HCT116 (cell line): ENCODE measurements around the gene DACH2. TPM values are rescaled to one million over a fixed set of nuclear protein-coding genes. Genes with fewer than 3 reads are reported as not detected.

Source experiments
- ATAC-seq: fragments of 200-7000 bp; cut with Tn5 transposase; 2 replicates; pipeline ENCODE4 v1.9.1; 2020; ENCODE audit warnings: mild to moderate bottlenecking, moderate library complexity
- BruUV-seq: library from RNA; stranded (reverse); fragments of 400-500 nt; replicated peaks from 2 replicates; lab custom pipeline; 2021; lab: Mats Ljungman, UMichigan
- CTCF ChIA-PET: fragments of 300-600 bp; sonication (Branson Sonifier 250); formaldehyde crosslinking; loops from one replicate; lab custom pipeline; 2021; ENCODE audit warnings: antibody characterized with exemption; lab: Charles Lee
- POLR2A ChIA-PET: fragments of 300-600, 350-600 bp; sonication (Branson Sonifier 250); formaldehyde crosslinking; loops from one replicate; lab custom pipeline; 2021; ENCODE audit warnings: antibody characterized with exemption; lab: Charles Lee
- RAD21 ChIA-PET, 2 experiments: fragments of 300-600 bp; sonication (Branson Sonifier 250); formaldehyde crosslinking; loops; one replicate each; lab custom pipeline; 2023; ENCODE audit warnings: low total read pairs in 2 of 2; ENCODE audit not compliant: uncharacterized antibody in 2 of 2, unreplicated experiment in 2 of 2, low non-redundant PET in 1 of 2; lab: Charles Lee
- DNase-seq: peaks from one replicate; pipeline ENCODE4 v3.0.0-alpha.2; 2010; ENCODE audit warnings: low read depth, low spot score
- H2AFZ ChIP-seq: fragments of 200-600 bp; shearing (Covaris generic), sonication (generic); 2 replicates; pipeline ENCODE4 v1.6.1; 2017; ENCODE audit warnings: low read depth, mixed run types, mixed read lengths, antibody characterized with exemption, low read length; ENCODE audit not compliant: poor library complexity, severe bottlenecking
- H3K27ac ChIP-seq: 2 replicates; pipeline ENCODE4 v1.5.1; 2012; ENCODE audit warnings: low read depth, low read length
- H3K27me3 ChIP-seq: fragments of 200-600 bp; sonication (generic); 2 replicates; pipeline ENCODE4 v1.6.1; 2016; ENCODE audit warnings: mixed run types, low read length, mixed read lengths; ENCODE audit not compliant: insufficient read depth
- H3K36me3 ChIP-seq, 2 experiments: fragments of 200-500 bp in 1 of 2; fragments of 200-600 bp in 1 of 2; sonication (Bioruptor generic) in 1 of 2; sonication (generic) in 1 of 2; 2 replicates each; pipeline versions ENCODE4 v1.5.1 to v1.6.1; 2014 to 2016; ENCODE audit warnings: low read length in 2 of 2, inconsistent platforms in 1 of 2, mixed read lengths in 1 of 2, mixed run types in 1 of 2; ENCODE audit not compliant: insufficient read depth in 2 of 2, control insufficient read depth in 1 of 2
- H3K4me1 ChIP-seq, 2 experiments: fragments of 200-600 bp in 1 of 2; sonication (generic) in 1 of 2; 2 replicates each; pipeline versions ENCODE4 v1.5.1 to v1.6.1; 2012 to 2017; ENCODE audit warnings: low read length in 2 of 2, inconsistent platforms in 1 of 2, mild to moderate bottlenecking in 1 of 2, mixed read lengths in 1 of 2, mixed run types in 1 of 2, moderate library complexity in 1 of 2; ENCODE audit not compliant: insufficient read depth in 2 of 2, control insufficient read depth in 1 of 2
- H3K4me2 ChIP-seq: fragments of 200-600 bp; sonication (generic); 2 replicates; pipeline ENCODE4 v1.6.1; 2017; ENCODE audit warnings: mixed run types, low read length, mixed read lengths
- H3K4me3 ChIP-seq, 2 experiments: fragments of 200-600 bp in 1 of 2; sonication (generic) in 1 of 2; replicated peaks in 1 of 2; 2 replicates each; pipeline ENCODE4 v1.5.1; 2011 to 2016; ENCODE audit warnings: low read length in 2 of 2, control low read depth in 1 of 2, low read depth in 1 of 2, mild to moderate bottlenecking in 1 of 2, mixed read lengths in 1 of 2, mixed run types in 1 of 2
- H3K79me2 ChIP-seq: fragments of 200-600 bp; sonication (generic); 2 replicates; pipeline ENCODE4 v1.6.1; 2017; ENCODE audit warnings: mild to moderate bottlenecking, mixed run types, low read length, moderate library complexity, mixed read lengths; ENCODE audit not compliant: insufficient read depth
- H3K9ac ChIP-seq: fragments of 200-600 bp; sonication (generic); 2 replicates; pipeline ENCODE4 v1.6.1; 2016; ENCODE audit warnings: low read length, mixed read lengths
- H3K9me2 ChIP-seq: fragments of 200-600 bp; sonication (generic), shearing (Covaris generic); 2 replicates; pipeline ENCODE4 v1.6.1; 2017; ENCODE audit warnings: mixed run types, mild to moderate bottlenecking, moderate library complexity; ENCODE audit not compliant: insufficient read depth
- H3K9me3 ChIP-seq, 2 experiments: fragments of 200-500 bp in 1 of 2; fragments of 200-600 bp in 1 of 2; sonication (Bioruptor generic) in 1 of 2; sonication (generic) in 1 of 2; 2 replicates each; pipeline ENCODE4 v1.6.1; 2014 to 2017; ENCODE audit warnings: low read length in 2 of 2, mixed read lengths in 2 of 2, inconsistent platforms in 1 of 2, low read depth in 1 of 2, mild to moderate bottlenecking in 1 of 2, mixed run types in 1 of 2, moderate library complexity in 1 of 2; ENCODE audit not compliant: control insufficient read depth in 1 of 2, insufficient read depth in 1 of 2
- H4K20me1 ChIP-seq: fragments of 200-600 bp; sonication (generic), shearing (Covaris generic); 2 replicates; pipeline ENCODE4 v1.6.1; 2017; ENCODE audit warnings: mixed run types, mild to moderate bottlenecking, moderate library complexity; ENCODE audit not compliant: insufficient read depth
- CBX3 ChIP-seq: IDR thresholded peaks from 2 replicates; pipeline ENCODE4 v1.6.1; 2012; ENCODE audit warnings: low read depth
- EGR1 ChIP-seq: IDR thresholded peaks from 2 replicates; pipeline ENCODE4 v1.6.1; 2012; ENCODE audit warnings: low read depth
- ELF1 ChIP-seq: IDR thresholded peaks from 2 replicates; pipeline ENCODE4 v1.6.1; 2012; ENCODE audit warnings: low read depth, borderline replicate concordance
- EZH2 ChIP-seq: fragments of 200-600 bp; sonication (generic); IDR thresholded peaks from 2 replicates; pipeline ENCODE4 v1.6.1; 2017; ENCODE audit warnings: antibody characterized with exemption, mixed run types
- EZH2phosphoT487 ChIP-seq: fragments of 200-600 bp; IDR thresholded peaks from 2 replicates; pipeline ENCODE4 v1.6.1; 2018; ENCODE audit warnings: antibody characterized with exemption, borderline replicate concordance
- FOSL1 ChIP-seq: IDR thresholded peaks from 2 replicates; pipeline ENCODE4 v1.6.1; 2012; ENCODE audit warnings: low read depth
- JUND ChIP-seq: IDR thresholded peaks from 2 replicates; pipeline ENCODE4 v1.6.1; 2012
- POLR2AphosphoS5 ChIP-seq: IDR thresholded peaks from 2 replicates; pipeline ENCODE4 v1.6.1; 2011; ENCODE audit warnings: mild to moderate bottlenecking, low read depth, low read length, moderate library complexity
- SIN3A ChIP-seq: IDR thresholded peaks from 2 replicates; pipeline ENCODE4 v1.6.1; 2012; ENCODE audit warnings: low read depth
- SP1 ChIP-seq: IDR thresholded peaks from 2 replicates; pipeline ENCODE4 v1.6.1; 2012; ENCODE audit warnings: low read depth
- SRF ChIP-seq: IDR thresholded peaks from 2 replicates; pipeline ENCODE4 v1.6.1; 2012; ENCODE audit warnings: low read depth
- TCF7L2 ChIP-seq: IDR thresholded peaks from 2 replicates; pipeline ENCODE4 v1.7.0; 2011; ENCODE audit warnings: borderline replicate concordance, inconsistent platforms; ENCODE audit not compliant: insufficient read depth, insufficient read length; ENCODE audit errors: extremely low read depth
- YY1 ChIP-seq: IDR thresholded peaks from 2 replicates; pipeline ENCODE4 v1.6.1; 2011; ENCODE audit warnings: low read length, low read depth, moderate library complexity, mild to moderate bottlenecking; ENCODE audit not compliant: insufficient replicate concordance; ENCODE audit errors: extremely low read depth
- ZFX ChIP-seq: fragments of 450-650 bp; IDR thresholded peaks from 2 replicates; pipeline ENCODE4 v1.6.1; 2017
- ZNF274 ChIP-seq: fragments of 200-500 bp; sonication (Bioruptor generic); IDR thresholded peaks from 2 replicates; pipeline ENCODE4 v1.6.1; 2014; ENCODE audit warnings: mild to moderate bottlenecking, low read depth, low read length, inconsistent platforms
- intact Hi-C: fragments of 100-400 bp; cut with micrococcal nuclease; formaldehyde crosslinking; loops from 2 replicates; pipeline ENCODE4 v1.10.0; 2022
- total RNA-seq: library from RNA; stranded (reverse); gene quantifications from one replicate; pipeline ENCODE4 v1.2.1, GENCODE V29; 2021; ENCODE audit not compliant: unreplicated experiment
- TF ChIP-seq, protein P1 (sequence below): IDR thresholded peaks from 2 replicates; pipeline ENCODE4 v1.6.1; 2012
- TF ChIP-seq, protein P2 (sequence below): IDR thresholded peaks from 2 replicates; pipeline ENCODE4 v1.6.1; 2012
- TF ChIP-seq, protein P3 (sequence below): IDR thresholded peaks from 2 replicates; pipeline ENCODE4 v1.6.1; 2012; ENCODE audit warnings: low read depth
- TF ChIP-seq, protein P4 (sequence below): IDR thresholded peaks from 2 replicates; pipeline ENCODE4 v1.6.1; 2011; ENCODE audit warnings: mild to moderate bottlenecking, low read length, moderate library complexity; ENCODE audit not compliant: insufficient replicate concordance; ENCODE audit errors: extremely low read depth
- TF ChIP-seq, protein P5 (sequence below), 3 experiments: fragments of 200-600 bp in 1 of 3; sonication (generic) in 1 of 3; IDR thresholded peaks in 2 of 3; conservative IDR thresholded peaks in 1 of 3; 2 replicates each; pipeline ENCODE4 v1.5.1; 2012 to 2017; ENCODE audit warnings: low read depth in 2 of 3, low read length in 2 of 3, antibody characterized with exemption in 1 of 3, borderline replicate concordance in 1 of 3, control low read depth in 1 of 3, mild to moderate bottlenecking in 1 of 3, mixed read lengths in 1 of 3, mixed run types in 1 of 3, moderate library complexity in 1 of 3; ENCODE audit not compliant: insufficient read depth in 1 of 3

The DACH2 gene
- total RNA-seq, 1 experiment from 2014 or later = not detected

DNA sequence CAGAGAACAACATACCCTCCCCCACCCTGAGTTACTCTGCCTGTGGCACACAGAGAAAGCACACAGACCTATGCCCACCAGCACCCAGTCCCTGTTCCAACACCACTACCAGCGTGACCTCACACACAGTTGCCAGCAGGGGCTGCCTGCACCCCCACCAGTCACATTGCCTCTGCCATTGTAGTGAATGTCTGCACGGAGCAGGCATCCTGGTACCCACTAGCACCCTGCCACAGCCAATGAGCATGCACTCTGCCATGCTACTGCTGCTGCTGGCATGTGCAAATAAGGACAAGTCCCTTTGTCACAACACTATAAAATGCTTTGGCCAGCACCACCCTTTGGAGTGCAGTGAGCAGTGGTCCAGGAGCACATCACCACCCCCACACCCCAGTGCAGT, 47.1 kb downstream of the DACH2 start:
- Histone ChIP-seq H3K4me3 (no peak overlapping the region), H3K36me3 (no peaks in the 10 kb centered on the region), H3K9me3 (no peaks in the 10 kb centered on the region), H3K4me2 (no peak overlapping the region), H3K27ac (no peak overlapping the region), H2AFZ (no peak overlapping the region), H3K9me2 (no peaks in the 10 kb centered on the region), H3K27me3 (no peaks in the 10 kb centered on the region), H4K20me1 (no peaks in the 10 kb centered on the region), H3K9ac (no peak overlapping the region), H3K79me2 (no peaks in the 10 kb centered on the region), H3K4me1 (no peaks in the 10 kb centered on the region)
- BruUV-seq = no TSS peak
- TF ChIP-seq, protein P1, sequence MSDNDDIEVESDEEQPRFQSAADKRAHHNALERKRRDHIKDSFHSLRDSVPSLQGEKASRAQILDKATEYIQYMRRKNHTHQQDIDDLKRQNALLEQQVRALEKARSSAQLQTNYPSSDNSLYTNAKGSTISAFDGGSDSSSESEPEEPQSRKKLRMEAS = no peak
- TF ChIP-seq EZH2phosphoT487 (no peak), EZH2 (no peak), ZFX (no peak), JUND (no peak), SRF (no peak), TCF7L2 (no peak), SIN3A (no peak), EGR1 (no peak), YY1 (no peak), POLR2AphosphoS5 (no peak), ZNF274 (no peak), FOSL1 (no peak), ELF1 (no peak), SP1 (no peak), CBX3 (no peak)
- TF ChIP-seq, protein P2, sequence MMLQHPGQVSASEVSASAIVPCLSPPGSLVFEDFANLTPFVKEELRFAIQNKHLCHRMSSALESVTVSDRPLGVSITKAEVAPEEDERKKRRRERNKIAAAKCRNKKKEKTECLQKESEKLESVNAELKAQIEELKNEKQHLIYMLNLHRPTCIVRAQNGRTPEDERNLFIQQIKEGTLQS = no peak
- TF ChIP-seq, protein P3, sequence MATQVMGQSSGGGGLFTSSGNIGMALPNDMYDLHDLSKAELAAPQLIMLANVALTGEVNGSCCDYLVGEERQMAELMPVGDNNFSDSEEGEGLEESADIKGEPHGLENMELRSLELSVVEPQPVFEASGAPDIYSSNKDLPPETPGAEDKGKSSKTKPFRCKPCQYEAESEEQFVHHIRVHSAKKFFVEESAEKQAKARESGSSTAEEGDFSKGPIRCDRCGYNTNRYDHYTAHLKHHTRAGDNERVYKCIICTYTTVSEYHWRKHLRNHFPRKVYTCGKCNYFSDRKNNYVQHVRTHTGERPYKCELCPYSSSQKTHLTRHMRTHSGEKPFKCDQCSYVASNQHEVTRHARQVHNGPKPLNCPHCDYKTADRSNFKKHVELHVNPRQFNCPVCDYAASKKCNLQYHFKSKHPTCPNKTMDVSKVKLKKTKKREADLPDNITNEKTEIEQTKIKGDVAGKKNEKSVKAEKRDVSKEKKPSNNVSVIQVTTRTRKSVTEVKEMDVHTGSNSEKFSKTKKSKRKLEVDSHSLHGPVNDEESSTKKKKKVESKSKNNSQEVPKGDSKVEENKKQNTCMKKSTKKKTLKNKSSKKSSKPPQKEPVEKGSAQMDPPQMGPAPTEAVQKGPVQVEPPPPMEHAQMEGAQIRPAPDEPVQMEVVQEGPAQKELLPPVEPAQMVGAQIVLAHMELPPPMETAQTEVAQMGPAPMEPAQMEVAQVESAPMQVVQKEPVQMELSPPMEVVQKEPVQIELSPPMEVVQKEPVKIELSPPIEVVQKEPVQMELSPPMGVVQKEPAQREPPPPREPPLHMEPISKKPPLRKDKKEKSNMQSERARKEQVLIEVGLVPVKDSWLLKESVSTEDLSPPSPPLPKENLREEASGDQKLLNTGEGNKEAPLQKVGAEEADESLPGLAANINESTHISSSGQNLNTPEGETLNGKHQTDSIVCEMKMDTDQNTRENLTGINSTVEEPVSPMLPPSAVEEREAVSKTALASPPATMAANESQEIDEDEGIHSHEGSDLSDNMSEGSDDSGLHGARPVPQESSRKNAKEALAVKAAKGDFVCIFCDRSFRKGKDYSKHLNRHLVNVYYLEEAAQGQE = no peak
- TF ChIP-seq, protein P4, sequence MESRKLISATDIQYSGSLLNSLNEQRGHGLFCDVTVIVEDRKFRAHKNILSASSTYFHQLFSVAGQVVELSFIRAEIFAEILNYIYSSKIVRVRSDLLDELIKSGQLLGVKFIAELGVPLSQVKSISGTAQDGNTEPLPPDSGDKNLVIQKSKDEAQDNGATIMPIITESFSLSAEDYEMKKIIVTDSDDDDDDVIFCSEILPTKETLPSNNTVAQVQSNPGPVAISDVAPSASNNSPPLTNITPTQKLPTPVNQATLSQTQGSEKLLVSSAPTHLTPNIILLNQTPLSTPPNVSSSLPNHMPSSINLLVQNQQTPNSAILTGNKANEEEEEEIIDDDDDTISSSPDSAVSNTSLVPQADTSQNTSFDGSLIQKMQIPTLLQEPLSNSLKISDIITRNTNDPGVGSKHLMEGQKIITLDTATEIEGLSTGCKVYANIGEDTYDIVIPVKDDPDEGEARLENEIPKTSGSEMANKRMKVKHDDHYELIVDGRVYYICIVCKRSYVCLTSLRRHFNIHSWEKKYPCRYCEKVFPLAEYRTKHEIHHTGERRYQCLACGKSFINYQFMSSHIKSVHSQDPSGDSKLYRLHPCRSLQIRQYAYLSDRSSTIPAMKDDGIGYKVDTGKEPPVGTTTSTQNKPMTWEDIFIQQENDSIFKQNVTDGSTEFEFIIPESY = no peak
- TF ChIP-seq, protein P5, sequence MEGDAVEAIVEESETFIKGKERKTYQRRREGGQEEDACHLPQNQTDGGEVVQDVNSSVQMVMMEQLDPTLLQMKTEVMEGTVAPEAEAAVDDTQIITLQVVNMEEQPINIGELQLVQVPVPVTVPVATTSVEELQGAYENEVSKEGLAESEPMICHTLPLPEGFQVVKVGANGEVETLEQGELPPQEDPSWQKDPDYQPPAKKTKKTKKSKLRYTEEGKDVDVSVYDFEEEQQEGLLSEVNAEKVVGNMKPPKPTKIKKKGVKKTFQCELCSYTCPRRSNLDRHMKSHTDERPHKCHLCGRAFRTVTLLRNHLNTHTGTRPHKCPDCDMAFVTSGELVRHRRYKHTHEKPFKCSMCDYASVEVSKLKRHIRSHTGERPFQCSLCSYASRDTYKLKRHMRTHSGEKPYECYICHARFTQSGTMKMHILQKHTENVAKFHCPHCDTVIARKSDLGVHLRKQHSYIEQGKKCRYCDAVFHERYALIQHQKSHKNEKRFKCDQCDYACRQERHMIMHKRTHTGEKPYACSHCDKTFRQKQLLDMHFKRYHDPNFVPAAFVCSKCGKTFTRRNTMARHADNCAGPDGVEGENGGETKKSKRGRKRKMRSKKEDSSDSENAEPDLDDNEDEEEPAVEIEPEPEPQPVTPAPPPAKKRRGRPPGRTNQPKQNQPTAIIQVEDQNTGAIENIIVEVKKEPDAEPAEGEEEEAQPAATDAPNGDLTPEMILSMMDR (IDR thresholded peaks at IDR 0.05 in 2 of 3, conservative IDR thresholded peaks at IDR 0.05 in 1 of 3; ENCODE audit: borderline replicate concordance in 1 of 3, insufficient read depth in 1 of 3, low read depth in 2 of 3, low read length in 2 of 3) = no peak
- ChIA-PET POLR2A (no interaction called here), RAD21 (no interaction called here), CTCF (no interaction called here)
- DNase-seq = no peak
- intact Hi-C loops = no loop called here
- ATAC-seq = no peak
